Gastrocnemius medialis (tissue), 4 donors: ENCODE results near the gene CHORDC1. TPM values are rescaled to one million over a fixed set of nuclear protein-coding genes. Genes with fewer than 3 reads are reported as not detected.

Experiments
- ATAC-seq, 2 donors: fragments of 150-250 bp; one replicate each; pipeline ENCODE4 v1.9.1; 2016
- DNase-seq, 2 donors: peaks; one replicate each; pipeline ENCODE4 v3.0.0-alpha.2; 2019
- H3K27ac ChIP-seq, 4 donors: fragments of 200-600 bp; sonication (generic); 1 replicate in 1 of 4; 2 replicates in 3 of 4; pipeline ENCODE4 v1.5.1; 2016 to 2018; ENCODE audit warnings: mild to moderate bottlenecking in 2 of 4, moderate library complexity in 1 of 4
- H3K27me3 ChIP-seq, 3 donors: fragments of 200-600 bp; sonication (generic) in 2 of 3; 1 replicate in 1 of 3; 2 replicates in 2 of 3; pipeline versions ENCODE4 v1.5.1 to v1.6.0; 2016 to 2019; ENCODE audit warnings: mild to moderate bottlenecking in 1 of 3, moderate library complexity in 1 of 3
- H3K36me3 ChIP-seq, 2 donors: fragments of 200-600 bp; sonication (generic) in 1 of 2; one replicate each; pipeline ENCODE4 v1.5.1; 2017 to 2018
- H3K4me1 ChIP-seq, 2 donors: fragments of 200-600 bp; sonication (generic) in 1 of 2; one replicate each; pipeline ENCODE4 v1.5.1; 2016 to 2017; ENCODE audit warnings: mild to moderate bottlenecking in 2 of 2
- H3K4me3 ChIP-seq, 4 donors: fragments of 200-600 bp; sonication (generic) in 3 of 4; 1 replicate in 1 of 4; 2 replicates in 3 of 4; pipeline ENCODE4 v1.5.1; 2016 to 2019; ENCODE audit warnings: mild to moderate bottlenecking in 2 of 4
- H3K9me3 ChIP-seq, 3 donors: fragments of 200-600 bp; sonication (generic) in 2 of 3; 1 replicate in 1 of 3; 2 replicates in 2 of 3; pipeline ENCODE4 v1.5.1; 2016 to 2019
- POLR2A ChIP-seq, 2 donors: fragments of 450-650 bp; IDR thresholded peaks; one replicate each; pipeline ENCODE4 v1.6.1; 2017; ENCODE audit warnings: antibody characterized with exemption in 2 of 2, mild to moderate bottlenecking in 2 of 2, moderate library complexity in 2 of 2
- in situ Hi-C, 4 donors: fragments of 200-750 bp; cut with MboI; loops; one replicate each; pipeline versions ENCODE4 v1.15.0 to v1.8.0; 2017; ENCODE audit warnings: low sequenced_read_pairs in 4 of 4
- intact Hi-C: fragments of 100-400 bp; cut with DNase I; formaldehyde crosslinking; loops from one replicate; pipeline ENCODE4 v1.15.1; 2023; ENCODE audit warnings: low total_unique reads
- total RNA-seq, 4 donors: library from RNA; depleted of rRNA; stranded (reverse); fragments of >200 nt; gene quantifications; one replicate each; pipeline versions ENCODE4 v1.1.0 to v1.2.3, GENCODE V29; 2016
- TF ChIP-seq, protein P1 (sequence below), 5 experiments: fragments of 450-650 bp in 3 of 5; fragments of 200-600 bp in 2 of 5; sonication (generic) in 2 of 5; IDR thresholded peaks in 4 of 5; conservative IDR thresholded peaks in 1 of 5; 1 replicate in 4 of 5; 2 replicates in 1 of 5; pipeline ENCODE4 v1.5.1; 2016 to 2019; ENCODE audit warnings: antibody characterized with exemption in 5 of 5, mild to moderate bottlenecking in 3 of 5, moderate library complexity in 3 of 5

Gene CHORDC1
- total RNA-seq, 4 donors from 2014 or later, result 32.7 to 64.8 (median 55.9) TPM

DNA sequence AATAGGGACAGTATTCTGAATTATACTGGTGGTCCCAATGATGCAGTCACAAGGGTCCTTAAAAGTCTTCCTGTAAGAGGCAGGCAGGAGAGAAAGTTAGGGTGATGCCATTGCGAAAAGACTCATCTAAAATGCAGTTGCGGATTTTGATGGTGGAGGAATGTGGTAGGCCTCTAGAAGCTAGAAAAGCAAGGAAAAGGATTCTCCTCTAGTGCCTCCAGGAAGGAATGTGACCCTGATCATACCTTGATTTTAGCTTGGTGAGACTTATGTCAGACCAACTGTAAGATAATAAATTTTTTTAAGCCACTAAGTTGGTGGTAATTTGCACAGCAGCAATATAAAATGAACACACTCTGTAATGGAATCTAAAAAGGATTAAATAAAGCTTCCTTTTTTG, 33.8 kb downstream of the CHORDC1 start:
- no peaks in the 10 kb centered on the region for H3K4me1 ChIP-seq
- H3K36me3 ChIP-seq, result peaks cover 0 to 4% of the 10 kb centered on the region in 2 donors
- no peaks in the 10 kb centered on the region for H3K9me3 ChIP-seq
- intact Hi-C loops, result no loop called here
- in situ Hi-C loops, result no loop called here
- DNase-seq, result no peak
- no peak overlapping the region for H3K4me3 ChIP-seq
- no peaks in the 10 kb centered on the region for H3K27me3 ChIP-seq
- no peak overlapping the region for H3K27ac ChIP-seq
- ATAC-seq, result no peak
- TF ChIP-seq POLR2A (IDR thresholded peaks at IDR 0.05), result no peak
- TF ChIP-seq, protein P1, sequence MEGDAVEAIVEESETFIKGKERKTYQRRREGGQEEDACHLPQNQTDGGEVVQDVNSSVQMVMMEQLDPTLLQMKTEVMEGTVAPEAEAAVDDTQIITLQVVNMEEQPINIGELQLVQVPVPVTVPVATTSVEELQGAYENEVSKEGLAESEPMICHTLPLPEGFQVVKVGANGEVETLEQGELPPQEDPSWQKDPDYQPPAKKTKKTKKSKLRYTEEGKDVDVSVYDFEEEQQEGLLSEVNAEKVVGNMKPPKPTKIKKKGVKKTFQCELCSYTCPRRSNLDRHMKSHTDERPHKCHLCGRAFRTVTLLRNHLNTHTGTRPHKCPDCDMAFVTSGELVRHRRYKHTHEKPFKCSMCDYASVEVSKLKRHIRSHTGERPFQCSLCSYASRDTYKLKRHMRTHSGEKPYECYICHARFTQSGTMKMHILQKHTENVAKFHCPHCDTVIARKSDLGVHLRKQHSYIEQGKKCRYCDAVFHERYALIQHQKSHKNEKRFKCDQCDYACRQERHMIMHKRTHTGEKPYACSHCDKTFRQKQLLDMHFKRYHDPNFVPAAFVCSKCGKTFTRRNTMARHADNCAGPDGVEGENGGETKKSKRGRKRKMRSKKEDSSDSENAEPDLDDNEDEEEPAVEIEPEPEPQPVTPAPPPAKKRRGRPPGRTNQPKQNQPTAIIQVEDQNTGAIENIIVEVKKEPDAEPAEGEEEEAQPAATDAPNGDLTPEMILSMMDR (IDR thresholded peaks at IDR 0.05 in 4 of 5, conservative IDR thresholded peaks at IDR 0.05 in 1 of 5), result no peak

DNA sequence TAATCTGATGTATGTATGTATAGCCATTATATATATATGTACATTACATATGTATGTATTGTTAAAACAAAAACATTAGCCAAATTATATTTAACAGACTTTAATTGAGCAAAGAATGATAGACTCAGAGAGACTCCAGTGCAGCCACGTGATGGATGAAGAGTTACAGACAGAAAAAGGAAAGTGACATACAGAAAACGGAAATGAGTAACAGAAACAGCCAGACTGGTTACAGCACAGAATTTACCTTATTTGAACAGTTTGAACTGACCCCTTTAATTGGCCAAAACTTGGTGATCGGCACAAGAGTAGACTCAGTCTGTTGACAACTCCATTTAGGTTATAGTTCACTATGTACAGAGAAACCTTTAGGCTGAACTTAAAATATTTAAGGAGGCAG, 35.0 kb downstream of the CHORDC1 start:
- Histone ChIP-seq H3K36me3 (peaks cover 0 to 4% of the 10 kb centered on the region in 2 donors), H3K4me3 (no peak overlapping the region), H3K27ac (no peak overlapping the region), H3K4me1 (no peaks in the 10 kb centered on the region), H3K27me3 (no peaks in the 10 kb centered on the region), H3K9me3 (no peaks in the 10 kb centered on the region)
- in situ Hi-C loops (no loop called here), intact Hi-C loops (no loop called here)
- ATAC-seq (no peak), DNase-seq (no peak)
- TF ChIP-seq, protein P1 (IDR thresholded peaks at IDR 0.05 in 4 of 5, conservative IDR thresholded peaks at IDR 0.05 in 1 of 5), result no peak
- TF ChIP-seq POLR2A (IDR thresholded peaks at IDR 0.05), result no peak

DNA sequence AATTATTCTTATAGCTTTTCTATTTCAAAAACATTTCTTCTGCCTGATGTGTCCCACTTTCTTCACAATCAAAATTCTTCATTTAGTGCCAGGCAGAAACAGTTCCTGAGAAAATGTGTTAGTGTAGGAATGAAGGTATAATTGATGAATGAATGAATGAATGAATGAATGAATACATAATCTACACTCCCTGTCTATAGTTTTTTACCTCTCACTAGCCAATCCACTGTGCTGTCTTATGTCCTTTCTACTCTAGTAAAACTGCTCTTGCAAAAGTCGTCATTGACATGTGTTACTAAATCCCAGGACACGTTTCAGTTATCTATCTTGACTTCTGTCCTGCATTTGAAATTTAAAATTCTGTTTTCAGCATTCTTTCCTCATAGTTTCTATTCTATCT, 42.9 kb downstream of the CHORDC1 start:
- no peak overlapping the region for H3K4me3 ChIP-seq
- TF ChIP-seq, protein P1 (IDR thresholded peaks at IDR 0.05 in 4 of 5, conservative IDR thresholded peaks at IDR 0.05 in 1 of 5), result no peak
- no peak for TF ChIP-seq POLR2A (IDR thresholded peaks at IDR 0.05)
- H3K4me1 ChIP-seq, result no peaks in the 10 kb centered on the region
- in situ Hi-C loops, result no loop called here
- H3K27ac ChIP-seq, result no peak overlapping the region
- no peak for ATAC-seq
- H3K36me3 ChIP-seq, result no peaks in the 10 kb centered on the region
- intact Hi-C loops, result no loop called here
- no peak for DNase-seq
- H3K9me3 ChIP-seq, result no peaks in the 10 kb centered on the region
- no peaks in the 10 kb centered on the region for H3K27me3 ChIP-seq

DNA sequence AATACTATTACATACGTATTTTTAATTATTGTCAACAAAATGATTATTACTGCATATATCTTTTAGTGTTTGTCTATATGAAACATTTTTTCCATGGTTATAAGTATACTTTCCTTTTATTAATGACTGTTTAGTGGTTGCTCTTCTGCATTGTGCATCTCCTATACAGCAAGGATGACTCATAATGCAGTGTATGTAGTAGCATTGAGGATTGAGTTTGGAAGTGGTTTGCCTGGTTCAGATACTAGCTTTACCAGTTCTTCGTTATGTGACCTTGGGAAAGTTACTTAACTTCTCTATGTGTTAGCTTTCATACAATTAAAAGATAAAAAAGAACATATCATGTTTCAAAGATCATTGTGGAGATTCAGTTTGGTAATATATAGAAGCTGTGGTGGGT, 44.1 kb downstream of the CHORDC1 start:
- ATAC-seq (no peak), DNase-seq (no peak)
- H3K9me3 ChIP-seq, result no peaks in the 10 kb centered on the region
- no peak overlapping the region for H3K4me3 ChIP-seq
- intact Hi-C loops (no loop called here), in situ Hi-C loops (no loop called here)
- no peaks in the 10 kb centered on the region for H3K4me1 ChIP-seq
- H3K36me3 ChIP-seq, result no peaks in the 10 kb centered on the region
- no peak overlapping the region for H3K27ac ChIP-seq
- TF ChIP-seq POLR2A (IDR thresholded peaks at IDR 0.05), result no peak
- TF ChIP-seq, protein P1 (IDR thresholded peaks at IDR 0.05 in 4 of 5, conservative IDR thresholded peaks at IDR 0.05 in 1 of 5), result no peak
- H3K27me3 ChIP-seq, result no peaks in the 10 kb centered on the region

DNA sequence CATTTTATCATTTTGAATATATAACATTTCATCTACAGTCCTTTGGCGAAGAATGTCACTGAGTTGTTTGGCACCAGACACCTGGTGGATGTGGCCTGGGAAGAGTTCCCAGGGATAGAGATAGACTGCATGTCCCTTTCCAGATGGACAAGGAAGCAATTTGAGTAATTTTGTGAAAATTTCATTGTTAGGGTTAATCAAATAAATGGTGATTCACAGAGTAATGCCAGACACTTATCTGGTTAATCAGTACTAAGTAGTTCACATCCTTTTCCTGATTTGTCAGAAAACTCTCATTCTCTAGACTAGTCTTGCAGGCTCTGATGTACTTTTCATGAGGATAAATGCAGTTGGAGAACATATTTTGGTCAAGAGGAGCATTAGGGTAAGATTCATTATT, 46.8 kb downstream of the CHORDC1 start:
- Histone ChIP-seq H3K4me3 (no peak overlapping the region), H3K27ac (no peak overlapping the region), H3K4me1 (no peaks in the 10 kb centered on the region), H3K9me3 (no peaks in the 10 kb centered on the region), H3K27me3 (no peaks in the 10 kb centered on the region), H3K36me3 (no peaks in the 10 kb centered on the region)
- no peak for ATAC-seq
- in situ Hi-C loops, result no loop called here
- no peak for DNase-seq
- TF ChIP-seq, protein P1 (IDR thresholded peaks at IDR 0.05 in 4 of 5, conservative IDR thresholded peaks at IDR 0.05 in 1 of 5), result no peak
- TF ChIP-seq POLR2A (IDR thresholded peaks at IDR 0.05), result no peak
- intact Hi-C loops, result no loop called here
